ENCODE data around the gene COQ4. TPM values are rescaled to one million over a fixed set of nuclear protein-coding genes. Genes with fewer than 3 reads are reported as not detected.

The COQ4 gene
- total RNA-seq, 2 donors from 2014 or later = 48.1 to 50.7 TPM

DNA sequence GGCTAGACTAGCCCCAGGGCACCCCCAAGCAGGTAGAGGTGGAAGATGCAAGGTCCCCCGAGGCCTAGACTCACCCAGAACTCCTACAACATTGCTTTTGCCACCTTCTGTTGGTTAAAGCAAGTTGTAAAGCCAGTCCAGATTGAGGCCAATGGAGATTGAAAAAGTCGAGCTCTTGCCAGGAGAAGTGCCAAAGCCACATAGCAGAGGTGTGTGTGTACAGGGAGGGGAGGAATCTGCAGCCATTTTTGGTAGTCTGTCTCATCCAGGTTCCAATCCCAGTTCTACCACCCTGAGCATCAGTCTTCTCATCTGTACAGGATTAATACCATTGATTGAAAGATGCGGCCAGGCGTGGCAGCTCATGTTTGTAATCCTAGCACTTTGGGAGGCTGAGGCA, 36.2 kb downstream of the COQ4 start:
- Histone ChIP-seq H3K27me3 (ENCODE audit: control insufficient read depth, insufficient read depth, low read length, poor library complexity, severe bottlenecking) (no peaks in the 10 kb centered on the region), H3K9ac (ENCODE audit: extremely low read depth, low read length, poor library complexity, severe bottlenecking) (no peak overlapping the region), H3K9me3 (ENCODE audit: control insufficient read depth, low read length) (no peaks in the 10 kb centered on the region), H3K36me3 (ENCODE audit: control insufficient read depth, insufficient read depth, low read length) (no peaks in the 10 kb centered on the region), H3K27ac (ENCODE audit: low read depth, low read length) (no peak overlapping the region), H3K4me3 (ENCODE audit: low read length) (no peak overlapping the region), H3K4me1 (ENCODE audit: control insufficient read depth, insufficient read depth, low read length) (no peaks in the 10 kb centered on the region)
- no peak overlapping the region for H3K27ac Mint-ChIP-seq
- no peak overlapping the region for H3K4me3 Mint-ChIP-seq
- H3K27me3 Mint-ChIP-seq (ENCODE audit: insufficient read depth) = peaks cover 13% of the 10 kb centered on the region
- no peaks in the 10 kb centered on the region for H3K9me3 Mint-ChIP-seq
- H3K4me1 Mint-ChIP-seq = peaks cover 3% of the 10 kb centered on the region
- H3K36me3 Mint-ChIP-seq (ENCODE audit: low read depth) = peaks cover 15% of the 10 kb centered on the region
- DNase-seq = no peak
- 87 to 93% methylated on average over 3 to 4 of the region's 4 CpGs for WGBS, 2 experiments (ENCODE audit: insufficient coverage in 1 of 2, insufficient read length in 1 of 2)
- TF ChIP-seq, protein P1, sequence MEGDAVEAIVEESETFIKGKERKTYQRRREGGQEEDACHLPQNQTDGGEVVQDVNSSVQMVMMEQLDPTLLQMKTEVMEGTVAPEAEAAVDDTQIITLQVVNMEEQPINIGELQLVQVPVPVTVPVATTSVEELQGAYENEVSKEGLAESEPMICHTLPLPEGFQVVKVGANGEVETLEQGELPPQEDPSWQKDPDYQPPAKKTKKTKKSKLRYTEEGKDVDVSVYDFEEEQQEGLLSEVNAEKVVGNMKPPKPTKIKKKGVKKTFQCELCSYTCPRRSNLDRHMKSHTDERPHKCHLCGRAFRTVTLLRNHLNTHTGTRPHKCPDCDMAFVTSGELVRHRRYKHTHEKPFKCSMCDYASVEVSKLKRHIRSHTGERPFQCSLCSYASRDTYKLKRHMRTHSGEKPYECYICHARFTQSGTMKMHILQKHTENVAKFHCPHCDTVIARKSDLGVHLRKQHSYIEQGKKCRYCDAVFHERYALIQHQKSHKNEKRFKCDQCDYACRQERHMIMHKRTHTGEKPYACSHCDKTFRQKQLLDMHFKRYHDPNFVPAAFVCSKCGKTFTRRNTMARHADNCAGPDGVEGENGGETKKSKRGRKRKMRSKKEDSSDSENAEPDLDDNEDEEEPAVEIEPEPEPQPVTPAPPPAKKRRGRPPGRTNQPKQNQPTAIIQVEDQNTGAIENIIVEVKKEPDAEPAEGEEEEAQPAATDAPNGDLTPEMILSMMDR (conservative IDR thresholded peaks at IDR 0.05) = no peak

DNA sequence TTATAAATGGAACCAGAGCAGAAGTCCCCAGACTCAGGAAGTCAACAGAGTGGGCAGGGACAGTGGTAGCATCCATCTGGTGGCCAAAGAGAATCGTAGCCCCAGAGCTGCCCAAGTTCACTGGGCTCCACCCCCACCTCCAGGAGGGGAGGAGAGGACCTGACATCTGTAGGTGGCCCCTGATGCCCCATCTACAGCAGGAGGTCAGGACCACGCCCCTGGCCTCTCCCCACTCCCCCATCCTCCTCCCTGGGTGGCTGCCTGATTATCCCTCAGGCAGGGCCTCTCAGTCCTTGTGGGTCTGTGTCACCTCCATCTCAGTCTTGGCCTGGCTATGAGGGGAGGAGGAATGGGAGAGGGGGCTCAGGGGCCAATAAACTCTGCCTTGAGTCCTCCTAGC, 38.2 kb downstream of the COQ4 start:
- 82% methylated on average over 1 of the region's 2 CpGs; no CpG with 5 or more reads in 1 of the 2 experiments for WGBS, 2 experiments (ENCODE audit: insufficient coverage in 1 of 2, insufficient read length in 1 of 2)
- H3K27me3 ChIP-seq (ENCODE audit: control insufficient read depth, insufficient read depth, low read length, poor library complexity, severe bottlenecking) = no peaks in the 10 kb centered on the region
- peaks cover 3% of the 10 kb centered on the region for H3K4me1 ChIP-seq (ENCODE audit: control insufficient read depth, insufficient read depth, low read length)
- H3K9me3 ChIP-seq (ENCODE audit: control insufficient read depth, low read length) = no peaks in the 10 kb centered on the region
- H3K27ac Mint-ChIP-seq = no peak overlapping the region
- H3K36me3 ChIP-seq (ENCODE audit: control insufficient read depth, insufficient read depth, low read length) = no peaks in the 10 kb centered on the region
- TF ChIP-seq, protein P1 (conservative IDR thresholded peaks at IDR 0.05) = no peak
- DNase-seq = no peak
- no peak overlapping the region for H3K4me3 ChIP-seq (ENCODE audit: low read length)
- peaks cover 7% of the 10 kb centered on the region for H3K36me3 Mint-ChIP-seq (ENCODE audit: low read depth)
- no peaks in the 10 kb centered on the region for H3K9me3 Mint-ChIP-seq
- H3K27me3 Mint-ChIP-seq (ENCODE audit: insufficient read depth) = peaks cover 24% of the 10 kb centered on the region
- no peak overlapping the region for H3K9ac ChIP-seq (ENCODE audit: extremely low read depth, low read length, poor library complexity, severe bottlenecking)
- H3K4me3 Mint-ChIP-seq = no peak overlapping the region
- peaks cover 11% of the 10 kb centered on the region for H3K4me1 Mint-ChIP-seq
- no peak overlapping the region for H3K27ac ChIP-seq (ENCODE audit: low read depth, low read length)

GRCh38 chr9:128361296-128361985, 38.8 kb downstream of the COQ4 start:
- peaks cover 30% of the 10 kb centered on the region for H3K27me3 Mint-ChIP-seq (ENCODE audit: insufficient read depth)
- no peaks in the 10 kb centered on the region for H3K9me3 ChIP-seq (ENCODE audit: control insufficient read depth, low read length)
- H3K36me3 Mint-ChIP-seq (ENCODE audit: low read depth) = peaks cover 3% of the 10 kb centered on the region
- peak overlapping the region; percentile 39 for H3K4me3 Mint-ChIP-seq
- H3K4me3 ChIP-seq (ENCODE audit: low read length) = no peak overlapping the region
- peaks cover 3% of the 10 kb centered on the region for H3K4me1 ChIP-seq (ENCODE audit: control insufficient read depth, insufficient read depth, low read length)
- peaks cover 11% of the 10 kb centered on the region for H3K4me1 Mint-ChIP-seq
- no peak overlapping the region for H3K27ac Mint-ChIP-seq
- TF ChIP-seq, protein P1 (conservative IDR thresholded peaks at IDR 0.05) = no peak
- DNase-seq = no peak
- H3K27ac ChIP-seq (ENCODE audit: low read depth, low read length) = no peak overlapping the region
- H3K27me3 ChIP-seq (ENCODE audit: control insufficient read depth, insufficient read depth, low read length, poor library complexity, severe bottlenecking) = no peaks in the 10 kb centered on the region
- WGBS, 2 experiments (ENCODE audit: insufficient coverage in 1 of 2, insufficient read length in 1 of 2) = 75 to 81% methylated on average over 8 to 14 of the region's 14 CpGs
- no peaks in the 10 kb centered on the region for H3K36me3 ChIP-seq (ENCODE audit: control insufficient read depth, insufficient read depth, low read length)
- no peak overlapping the region for H3K9ac ChIP-seq (ENCODE audit: extremely low read depth, low read length, poor library complexity, severe bottlenecking)
- H3K9me3 Mint-ChIP-seq = no peaks in the 10 kb centered on the region
